ENCODE data around the gene HEXB.

DNA sequence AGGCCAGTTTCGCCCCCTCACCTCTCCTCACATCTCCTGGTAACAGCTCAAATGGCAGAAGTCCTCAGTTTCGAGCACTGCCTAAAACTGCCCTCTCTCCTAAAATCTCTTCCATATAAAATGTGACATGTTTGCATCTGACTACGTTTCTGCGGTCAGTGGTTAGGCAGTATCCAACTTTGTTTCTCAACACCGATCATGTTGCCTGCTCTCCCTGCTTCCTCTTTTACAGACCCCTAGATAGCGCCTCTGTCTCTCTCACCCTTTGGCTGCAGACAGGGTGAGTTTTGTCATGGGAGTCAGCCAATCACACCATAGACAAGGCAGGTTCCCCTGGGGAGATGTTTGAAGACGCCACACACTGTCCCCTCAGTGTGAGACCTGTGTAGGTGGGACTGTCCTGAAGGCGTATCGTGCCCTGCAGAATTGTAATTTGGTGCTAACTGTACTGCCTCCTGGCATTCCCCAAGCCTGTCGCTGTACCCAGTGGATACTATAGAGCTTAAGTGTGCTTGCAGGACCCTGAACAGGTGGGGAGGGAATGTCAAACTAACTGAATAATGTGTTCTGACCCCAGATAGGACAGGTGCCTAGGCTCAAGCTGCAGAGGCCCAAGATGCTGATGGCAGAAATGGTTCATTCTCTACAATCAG is 1.1 kb downstream of the HEXB start:
- peak in 1 of 4 donors; percentile 28 for TF ChIP-seq POLR2A (IDR thresholded peaks at IDR 0.05)
- TF ChIP-seq CTCF (IDR thresholded peaks at IDR 0.05), result no peak
